Brain pericyte (primary cell): ENCODE results near the gene PAX7.

Experiments used
- DNase-seq: peaks from one replicate; pipeline ENCODE4 v3.0.0-alpha.2; 2012; ENCODE audit warnings: low read depth, low spot score

Gene PAX7

GRCh38 chr1:18640228-18641004 lies 9.8 kb downstream of the PAX7 start:
- DNase-seq, result no peak

- DNase-seq, result no peak
Measured at GRCh38 chr1:18641005-18641941, 10.6 kb downstream of the PAX7 start.

- DNase-seq, result no peak
Measured at GRCh38 chr1:18642278-18643095, 11.8 kb downstream of the PAX7 start.

GRCh38 chr1:18643154-18644012 lies 12.7 kb downstream of the PAX7 start:
- DNase-seq, result no peak

GRCh38 chr1:18644013-18644399 lies 13.4 kb downstream of the PAX7 start:
- no peak for DNase-seq

- no peak for DNase-seq
Measured at GRCh38 chr1:18644446-18644845, 13.8 kb downstream of the PAX7 start.

- no peak for DNase-seq
Measured at GRCh38 chr1:18644973-18645746, 14.5 kb downstream of the PAX7 start.

- no peak for DNase-seq
Measured at GRCh38 chr1:18645747-18646090, 15.1 kb downstream of the PAX7 start.

GRCh38 chr1:18646091-18646785 lies 15.6 kb downstream of the PAX7 start:
- DNase-seq, result no peak

- DNase-seq, result no peak
Measured at GRCh38 chr1:18646786-18647410, 16.3 kb downstream of the PAX7 start.

- no peak for DNase-seq
Measured at GRCh38 chr1:18647681-18648214, 17.1 kb downstream of the PAX7 start.

- no peak for DNase-seq
Measured at GRCh38 chr1:18649693-18650370, 19.2 kb downstream of the PAX7 start.

- DNase-seq, result no peak
Measured at GRCh38 chr1:18651713-18652112, 21.1 kb downstream of the PAX7 start.

GRCh38 chr1:18652791-18653190 lies 22.1 kb downstream of the PAX7 start:
- DNase-seq, result no peak

GRCh38 chr1:18653367-18653766 lies 22.7 kb downstream of the PAX7 start:
- no peak for DNase-seq

- no peak for DNase-seq
Measured at GRCh38 chr1:18653916-18654315, 23.3 kb downstream of the PAX7 start.

- no peak for DNase-seq
Measured at GRCh38 chr1:18654599-18654998, 24.0 kb downstream of the PAX7 start.

- no peak for DNase-seq
Measured at GRCh38 chr1:18657506-18658201, 27.0 kb downstream of the PAX7 start.
